ENCODE results near the gene NKD1. TPM values are rescaled to one million over a fixed set of nuclear protein-coding genes. Genes with fewer than 3 reads are reported as not detected.

The NKD1 gene
- total RNA-seq, 1 experiment from 2014 or later, result 11.4 TPM

DNA sequence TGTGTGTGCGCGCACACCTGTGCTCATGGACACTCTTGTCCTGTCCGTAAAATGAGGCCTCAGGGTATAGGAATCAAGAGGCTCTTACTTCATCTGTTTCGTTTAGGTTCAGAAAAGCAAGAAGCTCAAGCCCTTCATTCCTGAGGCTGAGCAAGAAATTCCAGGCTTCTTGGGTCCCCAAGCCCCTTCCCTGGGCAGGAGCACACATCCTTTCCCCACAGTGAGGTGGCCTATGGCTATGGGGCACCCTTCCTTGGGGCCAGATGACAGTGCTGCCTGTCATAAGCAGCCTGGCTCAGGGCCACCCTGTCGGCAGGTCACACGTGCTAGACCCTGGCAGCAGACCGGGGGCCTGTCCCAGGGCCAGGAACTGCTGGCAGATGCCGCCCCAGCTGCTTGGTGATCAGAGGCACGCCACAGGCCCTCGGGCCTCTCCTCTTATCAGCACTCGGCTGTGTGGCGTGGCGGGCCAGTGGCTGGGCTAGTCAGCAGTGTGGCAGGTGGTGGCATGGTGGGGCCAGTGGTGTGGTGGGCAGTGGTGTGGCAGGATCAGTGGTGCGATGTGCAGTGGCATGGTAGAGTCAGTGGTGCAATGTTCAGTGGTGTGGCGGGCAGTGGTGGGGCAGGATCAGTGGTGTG is 50.2 kb downstream of the NKD1 start:
- ChIA-PET RAD21 (ENCODE audit: low non-redundant PET in 1 of 2, low total read pairs in 2 of 2, uncharacterized antibody in 2 of 2, unreplicated experiment in 2 of 2) (no interaction called here), CTCF (no interaction called here), POLR2A (no interaction called here)
- Histone ChIP-seq H2AFZ (ENCODE audit: low read depth, low read length, poor library complexity, severe bottlenecking) (no peak overlapping the region), H3K9ac (ENCODE audit: low read length) (no peak overlapping the region), H3K36me3 (ENCODE audit: control insufficient read depth in 1 of 2, insufficient read depth in 2 of 2, low read length in 2 of 2) (no peaks in the 10 kb centered on the region), H3K27me3 (ENCODE audit: insufficient read depth, low read length) (no peaks in the 10 kb centered on the region), H3K9me3 (ENCODE audit: control insufficient read depth in 1 of 2, insufficient read depth in 1 of 2, low read depth in 1 of 2, low read length in 2 of 2) (no peaks in the 10 kb centered on the region), H3K79me2 (ENCODE audit: insufficient read depth, low read length) (no peaks in the 10 kb centered on the region), H4K20me1 (ENCODE audit: insufficient read depth) (no peaks in the 10 kb centered on the region), H3K4me1 (ENCODE audit: control insufficient read depth in 1 of 2, insufficient read depth in 2 of 2, low read length in 2 of 2) (peaks cover 10 to 11% of the 10 kb centered on the region in 2 experiments), H3K4me2 (ENCODE audit: low read length) (no peak overlapping the region), H3K4me3 (replicated peaks in 1 of 2; ENCODE audit: low read depth in 1 of 2, low read length in 2 of 2) (no peak overlapping the region), H3K9me2 (ENCODE audit: insufficient read depth) (no peaks in the 10 kb centered on the region), H3K27ac (ENCODE audit: low read depth, low read length) (no peak overlapping the region)
- intact Hi-C loops (cut with micrococcal nuclease), result no loop called here
- DNase-seq (ENCODE audit: low read depth, low spot score) (no peak), ATAC-seq (no peak)
- no TSS peak for BruUV-seq (replicated peaks)
- TF ChIP-seq, protein P1, sequence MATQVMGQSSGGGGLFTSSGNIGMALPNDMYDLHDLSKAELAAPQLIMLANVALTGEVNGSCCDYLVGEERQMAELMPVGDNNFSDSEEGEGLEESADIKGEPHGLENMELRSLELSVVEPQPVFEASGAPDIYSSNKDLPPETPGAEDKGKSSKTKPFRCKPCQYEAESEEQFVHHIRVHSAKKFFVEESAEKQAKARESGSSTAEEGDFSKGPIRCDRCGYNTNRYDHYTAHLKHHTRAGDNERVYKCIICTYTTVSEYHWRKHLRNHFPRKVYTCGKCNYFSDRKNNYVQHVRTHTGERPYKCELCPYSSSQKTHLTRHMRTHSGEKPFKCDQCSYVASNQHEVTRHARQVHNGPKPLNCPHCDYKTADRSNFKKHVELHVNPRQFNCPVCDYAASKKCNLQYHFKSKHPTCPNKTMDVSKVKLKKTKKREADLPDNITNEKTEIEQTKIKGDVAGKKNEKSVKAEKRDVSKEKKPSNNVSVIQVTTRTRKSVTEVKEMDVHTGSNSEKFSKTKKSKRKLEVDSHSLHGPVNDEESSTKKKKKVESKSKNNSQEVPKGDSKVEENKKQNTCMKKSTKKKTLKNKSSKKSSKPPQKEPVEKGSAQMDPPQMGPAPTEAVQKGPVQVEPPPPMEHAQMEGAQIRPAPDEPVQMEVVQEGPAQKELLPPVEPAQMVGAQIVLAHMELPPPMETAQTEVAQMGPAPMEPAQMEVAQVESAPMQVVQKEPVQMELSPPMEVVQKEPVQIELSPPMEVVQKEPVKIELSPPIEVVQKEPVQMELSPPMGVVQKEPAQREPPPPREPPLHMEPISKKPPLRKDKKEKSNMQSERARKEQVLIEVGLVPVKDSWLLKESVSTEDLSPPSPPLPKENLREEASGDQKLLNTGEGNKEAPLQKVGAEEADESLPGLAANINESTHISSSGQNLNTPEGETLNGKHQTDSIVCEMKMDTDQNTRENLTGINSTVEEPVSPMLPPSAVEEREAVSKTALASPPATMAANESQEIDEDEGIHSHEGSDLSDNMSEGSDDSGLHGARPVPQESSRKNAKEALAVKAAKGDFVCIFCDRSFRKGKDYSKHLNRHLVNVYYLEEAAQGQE (IDR thresholded peaks at IDR 0.05; ENCODE audit: low read depth), result no peak
- TF ChIP-seq SIN3A (IDR thresholded peaks at IDR 0.05; ENCODE audit: low read depth) (no peak), RAD21 (IDR thresholded peaks at IDR 0.05; ENCODE audit: low read depth) (no peak), ZFX (IDR thresholded peaks at IDR 0.05) (no peak), EGR1 (IDR thresholded peaks at IDR 0.05; ENCODE audit: low read depth) (no peak), EZH2 (IDR thresholded peaks at IDR 0.05) (no peak)

GRCh38 chr16:50598936-50599361 is 50.8 kb downstream of the NKD1 start:
- H3K36me3 ChIP-seq (ENCODE audit: control insufficient read depth in 1 of 2, insufficient read depth in 2 of 2, low read length in 2 of 2), result no peaks in the 10 kb centered on the region
- ATAC-seq (no peak), DNase-seq (ENCODE audit: low read depth, low spot score) (no peak)
- H3K9me3 ChIP-seq (ENCODE audit: control insufficient read depth in 1 of 2, insufficient read depth in 1 of 2, low read depth in 1 of 2, low read length in 2 of 2), result no peaks in the 10 kb centered on the region
- no TSS peak for BruUV-seq (replicated peaks)
- no peaks in the 10 kb centered on the region for H3K79me2 ChIP-seq (ENCODE audit: insufficient read depth, low read length)
- no peaks in the 10 kb centered on the region for H4K20me1 ChIP-seq (ENCODE audit: insufficient read depth)
- peaks cover 16 to 17% of the 10 kb centered on the region in 2 experiments for H3K4me1 ChIP-seq (ENCODE audit: control insufficient read depth in 1 of 2, insufficient read depth in 2 of 2, low read length in 2 of 2)
- no peak overlapping the region for H3K27ac ChIP-seq (ENCODE audit: low read depth, low read length)
- POLR2A ChIA-PET, result no interaction called here
- no peaks in the 10 kb centered on the region for H3K27me3 ChIP-seq (ENCODE audit: insufficient read depth, low read length)
- no peak overlapping the region for H3K4me2 ChIP-seq (ENCODE audit: low read length)
- no peaks in the 10 kb centered on the region for H3K9me2 ChIP-seq (ENCODE audit: insufficient read depth)
- H2AFZ ChIP-seq (ENCODE audit: low read depth, low read length, poor library complexity, severe bottlenecking), result no peak overlapping the region
- H3K4me3 ChIP-seq (replicated peaks in 1 of 2; ENCODE audit: low read depth in 1 of 2, low read length in 2 of 2), result no peak overlapping the region
- CTCF ChIA-PET, result no interaction called here
- RAD21 ChIA-PET (ENCODE audit: low non-redundant PET in 1 of 2, low total read pairs in 2 of 2, uncharacterized antibody in 2 of 2, unreplicated experiment in 2 of 2), result no interaction called here
- intact Hi-C loops (cut with micrococcal nuclease), result no loop called here
- TF ChIP-seq ELF1 (IDR thresholded peaks at IDR 0.05; ENCODE audit: borderline replicate concordance, low read depth), result no peak
- TF ChIP-seq, protein P2, sequence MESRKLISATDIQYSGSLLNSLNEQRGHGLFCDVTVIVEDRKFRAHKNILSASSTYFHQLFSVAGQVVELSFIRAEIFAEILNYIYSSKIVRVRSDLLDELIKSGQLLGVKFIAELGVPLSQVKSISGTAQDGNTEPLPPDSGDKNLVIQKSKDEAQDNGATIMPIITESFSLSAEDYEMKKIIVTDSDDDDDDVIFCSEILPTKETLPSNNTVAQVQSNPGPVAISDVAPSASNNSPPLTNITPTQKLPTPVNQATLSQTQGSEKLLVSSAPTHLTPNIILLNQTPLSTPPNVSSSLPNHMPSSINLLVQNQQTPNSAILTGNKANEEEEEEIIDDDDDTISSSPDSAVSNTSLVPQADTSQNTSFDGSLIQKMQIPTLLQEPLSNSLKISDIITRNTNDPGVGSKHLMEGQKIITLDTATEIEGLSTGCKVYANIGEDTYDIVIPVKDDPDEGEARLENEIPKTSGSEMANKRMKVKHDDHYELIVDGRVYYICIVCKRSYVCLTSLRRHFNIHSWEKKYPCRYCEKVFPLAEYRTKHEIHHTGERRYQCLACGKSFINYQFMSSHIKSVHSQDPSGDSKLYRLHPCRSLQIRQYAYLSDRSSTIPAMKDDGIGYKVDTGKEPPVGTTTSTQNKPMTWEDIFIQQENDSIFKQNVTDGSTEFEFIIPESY (IDR thresholded peaks at IDR 0.05; ENCODE audit: extremely low read depth, insufficient replicate concordance, low read length), result no peak
- TF ChIP-seq ZFX (IDR thresholded peaks at IDR 0.05), result no peak
- TF ChIP-seq JUND (IDR thresholded peaks at IDR 0.05), result no peak
- no peak for TF ChIP-seq RAD21 (IDR thresholded peaks at IDR 0.05; ENCODE audit: low read depth)
- TF ChIP-seq EZH2phosphoT487 (IDR thresholded peaks at IDR 0.05; ENCODE audit: borderline replicate concordance), result no peak
- TF ChIP-seq SIN3A (IDR thresholded peaks at IDR 0.05; ENCODE audit: low read depth), result no peak
- TF ChIP-seq, protein P3, sequence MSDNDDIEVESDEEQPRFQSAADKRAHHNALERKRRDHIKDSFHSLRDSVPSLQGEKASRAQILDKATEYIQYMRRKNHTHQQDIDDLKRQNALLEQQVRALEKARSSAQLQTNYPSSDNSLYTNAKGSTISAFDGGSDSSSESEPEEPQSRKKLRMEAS (IDR thresholded peaks at IDR 0.05), result no peak
- TF ChIP-seq TCF7L2 (IDR thresholded peaks at IDR 0.05; ENCODE audit: borderline replicate concordance, extremely low read depth, insufficient read depth, insufficient read length), result no peak
- TF ChIP-seq EGR1 (IDR thresholded peaks at IDR 0.05; ENCODE audit: low read depth), result no peak
- no peak for TF ChIP-seq FOSL1 (IDR thresholded peaks at IDR 0.05; ENCODE audit: low read depth)
- no peak for TF ChIP-seq SP1 (IDR thresholded peaks at IDR 0.05; ENCODE audit: low read depth)
- no peak for TF ChIP-seq SRF (IDR thresholded peaks at IDR 0.05; ENCODE audit: low read depth)
- H3K9ac ChIP-seq (ENCODE audit: low read length), result no peak overlapping the region
